NCI-H1930 (cell line): Measurements from ENCODE around the gene NEK10.
A peak's percentile ranks its signal among the peaks of the same experiment; 100 is the strongest.
"Not testable (repeated sequence)": the region's sequence is repeated elsewhere in the genome, so short reads cannot be mapped to it uniquely, and the experiment has no call there.

ENCODE experiments used
- DNase-seq, 2 experiments: peaks; one replicate each; lab custom pipeline; 2025; lab: John Stamatoyannopoulos, UW

Gene NEK10

DNA sequence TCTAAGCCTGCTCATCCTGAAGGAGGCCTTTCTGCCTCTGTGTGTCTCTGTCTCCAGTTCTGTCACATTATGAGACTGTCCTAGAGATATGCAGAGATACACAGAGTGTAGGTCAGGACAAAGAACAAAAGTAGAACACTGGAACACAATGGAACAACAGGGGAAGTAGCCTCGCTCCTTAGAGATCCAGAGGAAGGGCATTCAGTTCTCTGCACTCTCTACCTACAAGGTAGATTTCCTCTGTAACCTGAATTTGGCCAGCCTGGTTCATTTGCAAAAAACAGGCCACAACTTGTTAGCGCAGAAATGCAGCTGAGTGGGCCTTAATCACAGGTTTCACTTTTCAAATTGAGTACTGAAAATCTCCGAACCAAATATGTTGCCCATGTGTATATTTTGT, 19.4 kb downstream of the NEK10 start:
- no peak for DNase-seq

DNA sequence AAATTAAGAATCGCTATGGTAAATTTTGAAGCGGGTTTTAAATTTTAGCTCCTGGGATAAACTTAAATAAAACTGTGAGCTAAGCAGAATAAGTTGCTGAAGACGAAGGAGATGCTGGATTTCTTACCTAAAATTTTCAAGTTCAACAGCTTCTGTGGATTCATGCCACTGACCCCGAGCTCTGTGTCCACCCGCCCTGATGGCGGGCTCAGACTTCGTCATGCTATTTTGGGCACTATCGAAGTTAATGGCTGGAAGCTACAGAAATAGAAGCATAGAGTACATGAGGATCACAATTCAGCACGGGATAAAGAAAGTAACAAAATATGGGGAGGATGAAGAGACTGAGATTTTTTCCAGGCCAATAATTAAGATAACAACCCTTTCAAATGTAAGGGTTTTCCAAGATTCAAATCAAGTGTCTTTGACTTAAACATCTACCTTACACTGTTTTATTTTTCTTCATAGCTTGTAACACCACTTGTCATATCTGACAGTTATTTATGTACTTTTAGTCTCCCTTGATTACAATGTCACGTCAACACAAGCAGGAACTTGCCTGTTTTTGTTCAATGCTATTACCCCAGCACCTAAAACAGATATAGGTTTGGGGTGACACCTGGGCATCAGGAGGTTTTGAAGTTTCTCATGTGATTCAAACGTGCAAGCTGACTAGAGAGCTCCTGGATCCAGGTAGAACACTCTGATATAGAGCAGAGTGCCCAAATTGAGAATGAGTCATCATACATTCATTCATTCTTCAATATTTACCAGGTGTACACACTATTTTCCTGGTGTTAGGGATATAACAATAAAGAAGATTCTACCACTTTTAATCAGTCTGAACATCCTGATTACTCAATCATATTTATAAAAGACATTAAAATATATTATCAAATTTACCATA, 23.0 kb downstream of the NEK10 start:
- no peak for DNase-seq

DNA sequence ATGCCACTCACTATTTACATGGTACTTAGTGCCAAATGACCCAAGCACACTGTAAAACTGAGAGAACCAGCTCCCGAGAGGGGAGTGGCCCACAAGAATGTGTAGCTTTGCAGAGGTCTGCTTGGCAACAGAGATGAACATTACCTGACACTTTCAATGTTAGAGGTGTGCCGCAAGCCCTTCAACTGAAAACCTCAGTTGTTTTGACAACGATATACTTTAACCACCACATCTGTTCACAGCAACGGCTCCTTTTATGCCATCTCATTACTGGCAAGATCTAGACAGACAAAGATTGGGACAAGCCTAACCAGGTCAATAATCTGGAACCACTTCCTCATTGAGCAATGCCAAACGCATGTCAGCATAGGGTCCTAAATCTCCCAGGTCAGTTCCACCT, 23.7 kb downstream of the NEK10 start:
- DNase-seq: no peak

DNA sequence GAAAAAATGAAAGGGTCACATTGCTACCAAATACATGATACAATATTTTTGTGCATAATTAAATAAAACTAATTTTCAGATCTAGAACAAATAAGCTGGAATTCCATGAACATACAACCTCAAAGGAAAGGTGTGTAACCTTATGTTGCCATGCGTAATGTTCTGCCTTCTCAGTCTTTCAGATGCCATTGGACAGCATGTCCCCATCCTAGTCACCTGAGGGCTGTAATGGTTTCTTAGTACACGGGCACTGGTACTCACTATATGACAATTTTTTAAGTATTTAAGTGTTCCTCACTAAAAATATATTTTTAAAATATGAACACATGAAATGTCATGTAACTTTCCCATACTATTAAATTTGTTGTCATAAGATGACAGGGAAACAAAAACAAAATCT, 24.1 kb downstream of the NEK10 start:
- no peak for DNase-seq

DNA sequence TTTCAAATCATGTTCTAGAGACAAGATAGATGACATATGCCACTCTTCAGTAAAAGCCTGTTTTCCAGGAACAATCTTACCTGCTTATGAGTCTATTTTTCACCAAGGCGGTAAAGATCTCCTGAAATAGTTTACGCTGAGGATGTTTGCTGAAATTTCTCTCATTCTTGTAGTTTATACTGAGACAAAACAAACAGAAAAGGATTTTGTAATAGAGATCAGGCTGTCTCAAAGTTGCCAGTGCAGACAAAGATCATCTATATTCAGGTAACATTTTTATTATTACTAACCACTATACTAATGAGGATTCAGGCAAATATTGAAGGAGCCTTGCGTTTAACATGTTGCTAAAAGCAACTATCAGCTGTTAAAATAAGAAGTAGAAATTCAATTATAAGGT, 25.0 kb downstream of the NEK10 start:
- DNase-seq: no peak

DNA sequence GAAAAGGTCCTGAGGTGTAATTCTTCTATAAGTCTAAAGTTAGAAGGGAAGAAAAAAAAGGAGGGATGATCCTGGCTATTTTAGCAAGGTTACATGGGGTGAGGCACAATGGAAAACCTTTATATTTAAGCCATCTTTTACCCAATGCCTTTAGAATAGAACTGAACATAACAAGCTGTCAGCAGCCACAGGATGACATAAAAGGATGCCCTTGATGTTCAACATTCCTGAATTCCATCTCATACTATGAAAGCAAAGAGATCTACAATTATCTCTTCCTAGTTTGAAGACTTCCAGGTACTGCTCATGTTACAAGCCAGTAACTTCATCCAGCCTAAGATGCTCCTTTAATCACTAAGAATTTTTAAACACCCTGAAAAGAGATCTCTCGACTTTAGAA, 26.9 kb downstream of the NEK10 start:
- DNase-seq: no peak

DNA sequence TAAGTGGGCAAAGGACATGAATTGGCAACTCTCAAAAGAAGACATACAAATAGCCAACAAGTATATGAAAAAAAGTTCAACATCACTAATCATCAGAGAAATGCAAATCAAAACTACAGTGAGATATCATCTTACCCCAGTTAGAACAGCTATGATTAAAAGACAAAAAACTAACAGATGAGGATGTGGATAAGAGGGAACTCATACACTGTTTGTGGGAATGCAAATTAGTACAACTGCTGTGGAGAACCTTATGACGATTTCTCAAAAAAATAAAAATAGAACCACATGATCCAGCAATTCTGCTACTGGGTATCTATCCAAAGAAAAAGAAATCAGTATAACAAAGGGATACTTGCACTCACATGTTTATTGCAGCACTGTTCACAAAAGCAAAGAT, 28.6 kb downstream of the NEK10 start:
- DNase-seq: no peak

DNA sequence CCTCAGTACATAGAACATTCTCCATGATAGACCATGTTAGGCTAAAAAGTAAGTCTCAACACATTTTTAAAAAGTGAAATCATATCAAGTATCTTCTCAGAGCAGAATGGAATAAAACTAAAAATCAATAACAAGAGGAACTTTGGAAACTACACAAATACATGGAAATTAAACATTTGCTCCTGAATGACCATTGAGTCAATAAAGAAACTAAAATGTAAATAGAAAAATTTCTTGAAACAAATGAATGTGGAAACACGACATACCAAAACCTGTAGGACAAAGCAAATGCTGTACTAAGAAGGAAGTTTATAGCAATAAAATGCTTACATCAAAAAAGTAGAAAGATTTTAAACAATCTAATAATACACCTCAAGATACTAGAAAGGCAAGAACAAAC, 33.6 kb downstream of the NEK10 start:
- DNase-seq: no peak

DNA sequence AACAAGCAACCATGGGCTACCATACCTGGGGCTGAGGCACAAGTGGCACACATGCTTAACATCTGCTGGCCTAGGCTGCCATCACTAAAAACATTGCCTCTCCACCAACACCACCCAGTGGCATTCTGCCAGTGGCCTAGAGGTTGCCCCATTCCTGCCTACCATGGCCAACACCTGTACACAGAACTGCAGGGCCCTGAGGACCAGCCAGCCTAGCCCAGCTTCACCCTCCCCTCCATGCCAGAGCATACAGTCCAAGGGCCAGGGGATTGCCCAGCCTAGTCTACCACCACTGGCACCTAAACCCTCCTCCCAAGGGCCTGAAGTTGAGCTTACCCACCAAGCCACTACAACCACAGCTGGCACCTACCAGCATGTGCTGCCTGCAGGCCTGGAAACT, 35.3 kb downstream of the NEK10 start:
- DNase-seq: no peak

DNA sequence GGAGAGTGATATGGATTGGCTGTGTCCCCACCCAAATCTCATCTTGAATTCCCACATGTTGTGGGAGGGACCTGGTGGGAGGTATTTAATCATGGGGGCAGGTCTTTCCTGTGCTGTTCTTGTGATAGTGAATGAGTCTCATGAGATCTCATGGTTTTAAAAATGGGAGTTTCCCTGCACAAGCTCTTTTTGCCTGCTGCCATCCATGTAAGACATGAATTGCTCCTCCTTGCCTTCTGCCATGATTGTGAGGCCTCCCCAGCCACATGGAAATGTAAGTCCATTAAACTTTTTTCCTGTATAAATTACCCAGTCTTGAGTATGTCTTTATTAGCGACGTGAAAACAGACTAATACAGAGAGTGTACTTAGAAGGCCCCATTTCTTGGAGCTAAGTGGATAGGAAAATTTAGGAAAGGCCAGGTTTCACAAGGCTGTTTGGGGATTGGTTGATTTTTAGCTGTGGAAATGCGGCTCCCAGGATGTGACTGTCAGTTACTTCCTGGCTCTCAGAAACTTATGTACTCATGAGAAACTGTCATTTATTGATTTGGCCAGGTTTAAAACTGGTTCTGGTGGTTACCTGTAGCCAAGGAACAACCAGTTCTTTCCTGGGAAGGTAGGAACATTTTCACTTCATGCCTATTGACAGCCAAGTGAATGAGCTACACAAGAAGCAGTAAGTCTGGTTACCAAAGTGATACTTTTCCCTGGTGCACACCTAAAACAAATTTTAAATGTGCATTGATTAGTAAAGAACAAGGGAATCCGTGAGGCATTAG, 40.0 kb downstream of the NEK10 start:
- DNase-seq: not testable (repeated sequence)

DNA sequence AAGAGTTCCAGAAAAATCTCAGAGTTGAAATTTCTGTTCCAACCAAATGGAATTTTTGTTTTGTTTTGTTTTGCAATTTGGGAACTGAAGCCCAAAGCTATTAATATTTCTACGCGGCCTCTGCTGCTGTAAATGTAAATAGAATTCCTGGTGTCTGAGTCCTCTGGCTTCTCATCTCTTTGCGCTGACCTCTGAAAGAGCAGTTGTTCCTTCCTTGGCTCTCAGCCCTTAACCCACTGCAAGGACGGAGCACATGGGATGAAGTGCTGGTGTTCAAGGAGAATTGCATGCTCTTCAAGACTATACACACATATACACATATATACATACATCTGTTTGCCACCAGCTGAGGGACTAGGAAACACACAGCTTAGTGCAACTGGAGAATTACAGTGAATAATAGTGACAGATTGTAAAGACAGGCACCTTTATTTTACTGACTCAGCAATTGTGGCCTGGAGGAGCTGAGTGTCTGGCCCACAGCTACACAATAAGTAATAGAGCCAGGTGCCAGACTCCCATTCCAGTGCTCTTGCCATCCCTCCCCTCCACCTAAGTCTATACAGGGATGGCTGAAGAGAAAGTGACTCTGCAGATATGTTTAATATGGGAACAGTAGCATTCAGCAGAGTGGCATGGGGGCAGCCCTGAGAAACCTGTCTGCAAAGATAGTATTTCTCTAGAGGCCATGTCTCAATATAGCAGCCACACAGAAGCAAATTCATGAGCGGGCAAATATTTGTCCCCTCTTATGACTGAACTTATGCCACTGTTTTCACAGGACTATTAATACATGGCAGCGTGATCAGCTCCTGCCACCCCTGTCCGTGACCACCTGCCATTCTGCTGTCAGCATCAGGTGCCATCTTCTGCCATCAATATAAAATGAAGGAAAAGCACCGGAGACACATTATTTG, 42.3 kb downstream of the NEK10 start:
- DNase-seq: no peak

DNA sequence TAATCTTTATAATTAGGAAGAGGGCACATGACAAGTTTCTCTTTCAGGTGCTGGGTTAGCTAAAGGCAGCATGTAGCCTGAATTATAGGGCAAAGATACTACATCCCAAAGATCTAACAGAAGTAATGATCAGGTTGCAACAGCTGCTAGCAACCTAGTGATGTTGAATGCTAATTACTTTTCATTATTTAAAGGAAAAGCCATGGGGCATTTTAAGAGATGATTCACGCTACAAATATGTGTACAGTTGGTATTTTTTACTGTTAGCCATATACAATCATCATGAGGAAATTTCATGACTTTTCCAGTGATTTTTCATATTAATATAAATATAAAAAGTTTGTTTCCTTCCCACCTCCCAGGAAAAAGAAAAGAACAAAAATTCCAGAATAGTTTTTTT, 43.0 kb downstream of the NEK10 start:
- DNase-seq: no peak

DNA sequence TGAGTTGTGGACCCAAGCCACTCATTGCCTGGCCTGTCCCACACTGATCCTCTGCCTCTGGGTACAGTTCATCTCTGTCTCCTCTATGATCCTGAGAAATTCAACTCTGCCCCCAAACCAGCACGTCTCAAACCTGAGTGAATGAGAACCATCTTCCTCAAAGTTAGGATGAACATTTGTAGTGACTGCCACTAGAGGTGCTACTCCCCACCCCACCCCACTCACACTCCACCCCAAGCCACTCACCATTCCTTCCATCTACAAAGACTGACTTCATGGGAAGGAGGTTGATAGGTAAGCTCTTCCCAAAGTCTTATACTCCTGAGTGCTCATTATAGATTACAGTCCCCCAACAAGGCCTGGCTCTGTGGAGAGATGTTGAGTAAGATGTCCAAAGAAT, 43.8 kb downstream of the NEK10 start:
- DNase-seq: no peak

DNA sequence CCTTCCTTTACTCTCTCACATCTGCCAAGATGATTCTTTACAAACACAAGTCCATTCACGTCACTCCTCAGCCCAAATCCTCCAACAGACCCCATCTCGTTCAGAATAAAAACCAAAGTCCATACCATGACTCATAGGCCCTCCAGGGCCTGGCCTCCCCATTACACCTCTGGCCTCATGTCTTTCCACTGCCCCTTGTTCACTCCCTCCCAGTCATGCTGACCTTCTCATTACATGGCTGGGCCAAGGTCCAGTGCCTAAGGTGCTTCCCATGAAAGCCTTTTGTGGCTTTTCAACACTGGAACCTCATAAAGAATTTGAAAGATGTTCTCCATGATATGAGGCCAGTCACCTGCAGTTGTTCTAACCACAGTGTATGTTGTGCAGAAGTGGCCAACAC, 44.5 kb downstream of the NEK10 start:
- DNase-seq: no peak

DNA sequence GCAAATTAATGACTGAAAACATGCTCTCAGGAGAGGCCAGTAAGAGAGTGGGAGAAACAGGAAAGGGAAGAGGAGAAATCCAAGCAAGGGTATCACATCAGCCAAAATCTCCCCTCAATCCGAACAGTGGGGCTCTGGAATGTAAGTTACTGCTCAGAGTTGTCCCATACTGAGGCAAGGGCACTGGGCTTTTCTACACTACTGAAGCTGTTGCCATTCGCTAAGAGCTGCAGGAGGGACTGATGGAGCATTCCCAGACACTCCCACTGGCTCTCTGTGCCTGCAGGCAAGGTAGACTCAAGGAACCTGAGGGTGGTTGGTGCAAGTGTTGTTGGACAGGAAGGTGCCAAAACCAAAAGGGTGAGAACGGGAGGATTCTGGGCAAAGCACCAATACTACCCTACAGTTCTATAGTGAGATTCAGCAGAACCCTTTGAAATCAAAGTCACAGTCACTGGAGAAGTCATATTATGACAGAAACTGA, 46.1 kb downstream of the NEK10 start:
- DNase-seq: no peak

DNA sequence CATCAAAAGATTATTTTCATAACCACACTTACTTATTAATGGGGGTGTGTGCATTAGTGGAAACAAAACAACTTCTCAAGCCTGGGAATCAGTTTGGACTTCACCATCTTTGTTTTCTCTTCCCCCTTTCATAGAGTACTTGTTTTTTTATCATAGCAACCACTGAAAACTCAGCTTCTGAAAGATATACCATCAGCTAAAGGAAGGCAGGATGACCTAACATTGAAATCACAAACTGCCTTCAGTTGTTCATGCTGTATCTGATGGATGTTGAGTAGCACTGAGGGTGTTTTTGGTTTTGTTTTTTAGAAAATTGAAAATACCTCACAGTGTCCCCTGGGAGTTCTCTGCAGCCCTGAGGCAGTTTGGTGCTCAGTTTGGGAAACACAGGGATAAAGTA, 46.5 kb downstream of the NEK10 start:
- DNase-seq: no peak

DNA sequence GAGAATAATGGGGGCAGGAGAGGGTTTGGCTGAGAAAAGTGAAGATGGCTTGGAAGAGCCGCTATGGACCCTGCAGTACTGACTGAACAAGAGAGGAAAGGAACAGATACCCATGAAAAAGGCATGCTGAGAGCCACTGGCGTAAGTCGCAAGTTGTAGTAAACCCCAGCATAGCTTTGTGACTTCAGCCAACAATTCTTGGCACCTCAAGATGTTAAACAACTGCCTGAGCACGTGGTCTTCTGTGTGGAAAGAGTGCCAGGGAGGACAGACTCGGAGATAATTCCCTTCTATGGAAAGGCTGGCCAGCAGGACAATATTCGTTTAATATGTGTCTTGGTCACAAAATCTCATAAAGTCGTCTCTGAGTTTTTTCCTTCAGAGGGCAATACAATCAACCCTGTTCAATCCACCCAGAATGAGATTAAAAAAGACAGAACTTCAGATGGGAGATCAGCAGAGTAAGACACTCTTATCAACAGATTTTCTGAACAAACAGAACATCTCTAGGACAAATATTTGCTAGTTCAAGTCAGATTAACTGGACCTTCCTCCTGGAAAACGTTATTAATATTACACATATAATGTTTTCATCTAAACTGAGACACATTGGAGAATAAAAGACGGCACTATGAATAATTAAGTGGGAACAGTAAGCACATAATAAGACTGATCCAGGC, 49.2 kb downstream of the NEK10 start:
- DNase-seq: no peak

DNA sequence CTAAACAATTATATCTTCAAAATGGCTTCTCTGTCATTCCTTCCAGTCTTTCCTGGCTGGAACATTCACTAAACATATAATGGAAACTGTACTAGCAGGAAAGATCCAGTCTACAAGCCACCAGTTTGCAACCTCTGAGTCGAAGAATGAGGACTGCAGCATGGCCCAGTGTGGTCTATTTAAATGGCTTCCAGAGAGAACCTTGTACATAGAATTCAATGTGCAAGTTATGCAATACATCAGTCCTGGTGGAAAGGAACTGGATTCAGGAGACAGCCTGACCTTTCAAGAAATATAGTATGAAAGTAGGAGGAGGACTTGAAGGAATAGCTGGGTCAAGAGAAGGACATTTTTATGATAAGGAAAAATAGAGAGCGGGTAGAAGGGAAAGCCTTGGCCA, 49.9 kb downstream of the NEK10 start:
- DNase-seq: no peak

DNA sequence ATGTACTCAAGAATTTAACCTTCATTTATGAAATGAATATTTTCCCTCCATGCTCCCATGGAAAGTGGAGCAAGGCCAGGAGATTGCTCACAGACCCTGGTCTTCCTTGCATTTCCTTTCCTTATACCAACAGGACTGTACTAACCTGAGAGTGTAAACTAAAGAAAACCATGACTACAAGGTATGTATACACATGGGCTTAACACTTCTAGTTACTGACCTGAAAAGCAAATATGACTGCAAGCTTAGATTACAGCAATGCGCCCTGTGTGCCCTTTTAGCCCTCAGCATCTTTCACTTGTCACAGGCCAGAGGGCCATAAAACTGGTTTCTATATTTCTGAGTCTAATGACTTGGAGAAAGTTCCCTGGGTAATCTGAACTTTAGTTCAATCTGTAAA, 52.1 kb downstream of the NEK10 start:
- DNase-seq: no peak

DNA sequence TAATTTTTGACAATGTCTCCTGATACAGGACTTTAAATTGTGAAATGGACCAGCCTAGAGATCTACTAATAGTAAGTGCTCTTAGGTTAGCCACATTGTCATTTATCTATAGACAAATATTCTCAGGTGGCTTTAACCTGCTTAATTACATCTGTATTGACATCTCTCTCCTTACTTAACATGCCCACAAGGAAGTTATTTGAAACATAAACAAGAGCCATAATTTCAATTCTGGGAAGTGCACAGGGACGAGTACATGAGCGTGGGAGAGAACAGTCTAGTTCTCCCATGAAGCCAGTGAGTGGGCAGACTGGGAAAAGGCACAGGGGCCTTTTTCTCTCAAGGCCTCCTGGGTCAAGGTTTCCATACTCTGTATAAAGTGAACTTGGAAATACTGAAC, 54.2 kb downstream of the NEK10 start:
- DNase-seq: no peak

DNA sequence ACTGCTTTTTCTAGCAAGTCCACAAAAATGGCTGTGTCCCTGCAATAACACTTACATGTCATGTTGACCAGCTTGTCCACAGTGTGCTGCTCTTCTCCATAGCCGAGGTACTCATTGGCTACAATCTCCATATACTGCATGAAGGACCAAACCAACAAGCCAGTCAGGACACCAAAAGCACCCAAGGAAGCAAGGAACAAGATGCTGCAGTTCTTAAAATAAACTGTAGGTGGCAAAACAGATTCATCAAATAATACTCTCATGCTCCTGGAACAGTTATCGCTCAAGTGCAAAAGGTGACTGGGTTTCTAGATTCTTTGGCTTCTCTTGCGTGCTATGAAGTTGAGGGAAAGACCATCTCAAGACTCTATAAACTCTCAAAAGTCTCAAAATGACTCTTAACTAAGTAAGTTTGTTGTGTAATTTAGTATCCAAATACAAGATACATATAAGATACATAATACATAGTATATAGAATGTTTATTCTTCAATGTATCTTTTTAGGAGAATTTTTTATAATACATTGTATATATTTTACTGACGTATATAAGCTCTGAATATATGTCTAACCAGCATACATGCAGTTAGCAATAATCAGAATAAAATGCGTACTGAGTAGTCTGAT, 57.0 kb downstream of the NEK10 start:
- peak; percentile 1 to 3 for DNase-seq
